GM21529 (cell line): ENCODE results near the gene NELFE.
"Not testable (repeated sequence)": the region's sequence is repeated elsewhere in the genome, so short reads cannot be mapped to it uniquely, and the experiment has no call there.

Experiments used
- ATAC-seq: cut with Tn5 transposase; IDR thresholded peaks from one replicate; pipeline ENCODE4 v1.9.1; 2021; ENCODE audit not compliant: unreplicated experiment

Gene NELFE

GRCh38 chr6:31958741-31959739 is at the start of gene NELFE, which contains the start of gene SKIC2:
Gene NELFE, minus strand, starts transcription at chr6:31958971. Its CDS starts 525 bp downstream, at chr6:31958446.
Gene SKIC2, plus strand, starts transcription at chr6:31959175. Its CDS starts 18 bp downstream, at chr6:31959193.
- peak; percentile 90 for ATAC-seq

GRCh38 chr6:32008037-32008436 is 49.3 kb upstream of the NELFE start:
- not testable (repeated sequence) for ATAC-seq

GRCh38 chr6:32007086-32007485 is 48.3 kb upstream of the NELFE start:
- ATAC-seq, result not testable (repeated sequence)

GRCh38 chr6:32005991-32006529 is 47.3 kb upstream of the NELFE start:
- not testable (repeated sequence) for ATAC-seq

GRCh38 chr6:32005538-32005880 is 46.7 kb upstream of the NELFE start:
- not testable (repeated sequence) for ATAC-seq

GRCh38 chr6:32004864-32005537 is 46.2 kb upstream of the NELFE start:
- ATAC-seq, result not testable (repeated sequence)

GRCh38 chr6:32004393-32004792 is 45.6 kb upstream of the NELFE start:
- ATAC-seq, result not testable (repeated sequence)

GRCh38 chr6:32003301-32003700 is 44.5 kb upstream of the NELFE start:
- not testable (repeated sequence) for ATAC-seq

GRCh38 chr6:32002546-32003268 is 43.9 kb upstream of the NELFE start:
- not testable (repeated sequence) for ATAC-seq

GRCh38 chr6:31996385-31996784 is 37.6 kb upstream of the NELFE start:
- not testable (repeated sequence) for ATAC-seq

GRCh38 chr6:31994421-31994820 is 35.6 kb upstream of the NELFE start:
- ATAC-seq, result not testable (repeated sequence)

GRCh38 chr6:31989363-31989762 is 30.6 kb upstream of the NELFE start:
- ATAC-seq, result not testable (repeated sequence)

- ATAC-seq, result not testable (repeated sequence)
Measured at GRCh38 chr6:31981744-31982143, 23.0 kb upstream of the NELFE start, which contains the start of gene C4A. Gene C4A, plus strand, starts transcription at chr6:31982057. Its CDS starts 51 bp downstream, at chr6:31982108.

- ATAC-seq, result not testable (repeated sequence)
Measured at GRCh38 chr6:31980998-31981397, 22.2 kb upstream of the NELFE start.

- ATAC-seq, result not testable (repeated sequence)
Measured at GRCh38 chr6:31980195-31980876, 21.6 kb upstream of the NELFE start.

- ATAC-seq, result no peak
Measured at GRCh38 chr6:31979238-31979898, 20.6 kb upstream of the NELFE start.

- no peak for ATAC-seq
Measured at GRCh38 chr6:31978831-31979230, 20.1 kb upstream of the NELFE start.

- ATAC-seq, result no peak
Measured at GRCh38 chr6:31977816-31978431, 19.2 kb upstream of the NELFE start.

- not testable (repeated sequence) for ATAC-seq
Measured at GRCh38 chr6:31976065-31976464, 17.3 kb upstream of the NELFE start.
